HCT116 (cell line): ENCODE data around the gene PRLR. TPM values are rescaled to one million over a fixed set of nuclear protein-coding genes. Genes with fewer than 3 reads are reported as not detected.
A peak's percentile ranks its signal among the peaks of the same experiment; 100 is the strongest.

Source experiments
- ATAC-seq: fragments of 200-7000 bp; cut with Tn5 transposase; 2 replicates; pipeline ENCODE4 v1.9.1; 2020; ENCODE audit warnings: mild to moderate bottlenecking, moderate library complexity
- BruUV-seq: library from RNA; stranded (reverse); fragments of 400-500 nt; replicated peaks from 2 replicates; lab custom pipeline; 2021; lab: Mats Ljungman, UMichigan
- CTCF ChIA-PET: fragments of 300-600 bp; sonication (Branson Sonifier 250); formaldehyde crosslinking; loops from one replicate; lab custom pipeline; 2021; ENCODE audit warnings: antibody characterized with exemption; lab: Charles Lee
- POLR2A ChIA-PET: fragments of 300-600, 350-600 bp; sonication (Branson Sonifier 250); formaldehyde crosslinking; loops from one replicate; lab custom pipeline; 2021; ENCODE audit warnings: antibody characterized with exemption; lab: Charles Lee
- RAD21 ChIA-PET, 2 experiments: fragments of 300-600 bp; sonication (Branson Sonifier 250); formaldehyde crosslinking; loops; one replicate each; lab custom pipeline; 2023; ENCODE audit warnings: low total read pairs in 2 of 2; ENCODE audit not compliant: uncharacterized antibody in 2 of 2, unreplicated experiment in 2 of 2, low non-redundant PET in 1 of 2; lab: Charles Lee
- DNase-seq: peaks from one replicate; pipeline ENCODE4 v3.0.0-alpha.2; 2010; ENCODE audit warnings: low read depth, low spot score
- H2AFZ ChIP-seq: fragments of 200-600 bp; shearing (Covaris generic), sonication (generic); 2 replicates; pipeline ENCODE4 v1.6.1; 2017; ENCODE audit warnings: low read depth, mixed run types, mixed read lengths, antibody characterized with exemption, low read length; ENCODE audit not compliant: poor library complexity, severe bottlenecking
- H3K27ac ChIP-seq: 2 replicates; pipeline ENCODE4 v1.5.1; 2012; ENCODE audit warnings: low read depth, low read length
- H3K27me3 ChIP-seq: fragments of 200-600 bp; sonication (generic); 2 replicates; pipeline ENCODE4 v1.6.1; 2016; ENCODE audit warnings: mixed run types, low read length, mixed read lengths; ENCODE audit not compliant: insufficient read depth
- H3K36me3 ChIP-seq, 2 experiments: fragments of 200-500 bp in 1 of 2; fragments of 200-600 bp in 1 of 2; sonication (Bioruptor generic) in 1 of 2; sonication (generic) in 1 of 2; 2 replicates each; pipeline versions ENCODE4 v1.5.1 to v1.6.1; 2014 to 2016; ENCODE audit warnings: low read length in 2 of 2, inconsistent platforms in 1 of 2, mixed read lengths in 1 of 2, mixed run types in 1 of 2; ENCODE audit not compliant: insufficient read depth in 2 of 2, control insufficient read depth in 1 of 2
- H3K4me1 ChIP-seq, 2 experiments: fragments of 200-600 bp in 1 of 2; sonication (generic) in 1 of 2; 2 replicates each; pipeline versions ENCODE4 v1.5.1 to v1.6.1; 2012 to 2017; ENCODE audit warnings: low read length in 2 of 2, inconsistent platforms in 1 of 2, mild to moderate bottlenecking in 1 of 2, mixed read lengths in 1 of 2, mixed run types in 1 of 2, moderate library complexity in 1 of 2; ENCODE audit not compliant: insufficient read depth in 2 of 2, control insufficient read depth in 1 of 2
- H3K4me2 ChIP-seq: fragments of 200-600 bp; sonication (generic); 2 replicates; pipeline ENCODE4 v1.6.1; 2017; ENCODE audit warnings: mixed run types, low read length, mixed read lengths
- H3K4me3 ChIP-seq, 2 experiments: fragments of 200-600 bp in 1 of 2; sonication (generic) in 1 of 2; replicated peaks in 1 of 2; 2 replicates each; pipeline ENCODE4 v1.5.1; 2011 to 2016; ENCODE audit warnings: low read length in 2 of 2, control low read depth in 1 of 2, low read depth in 1 of 2, mild to moderate bottlenecking in 1 of 2, mixed read lengths in 1 of 2, mixed run types in 1 of 2
- H3K79me2 ChIP-seq: fragments of 200-600 bp; sonication (generic); 2 replicates; pipeline ENCODE4 v1.6.1; 2017; ENCODE audit warnings: mild to moderate bottlenecking, mixed run types, low read length, moderate library complexity, mixed read lengths; ENCODE audit not compliant: insufficient read depth
- H3K9ac ChIP-seq: fragments of 200-600 bp; sonication (generic); 2 replicates; pipeline ENCODE4 v1.6.1; 2016; ENCODE audit warnings: low read length, mixed read lengths
- H3K9me2 ChIP-seq: fragments of 200-600 bp; sonication (generic), shearing (Covaris generic); 2 replicates; pipeline ENCODE4 v1.6.1; 2017; ENCODE audit warnings: mixed run types, mild to moderate bottlenecking, moderate library complexity; ENCODE audit not compliant: insufficient read depth
- H3K9me3 ChIP-seq, 2 experiments: fragments of 200-500 bp in 1 of 2; fragments of 200-600 bp in 1 of 2; sonication (Bioruptor generic) in 1 of 2; sonication (generic) in 1 of 2; 2 replicates each; pipeline ENCODE4 v1.6.1; 2014 to 2017; ENCODE audit warnings: low read length in 2 of 2, mixed read lengths in 2 of 2, inconsistent platforms in 1 of 2, low read depth in 1 of 2, mild to moderate bottlenecking in 1 of 2, mixed run types in 1 of 2, moderate library complexity in 1 of 2; ENCODE audit not compliant: control insufficient read depth in 1 of 2, insufficient read depth in 1 of 2
- H4K20me1 ChIP-seq: fragments of 200-600 bp; sonication (generic), shearing (Covaris generic); 2 replicates; pipeline ENCODE4 v1.6.1; 2017; ENCODE audit warnings: mixed run types, mild to moderate bottlenecking, moderate library complexity; ENCODE audit not compliant: insufficient read depth
- CBX3 ChIP-seq: IDR thresholded peaks from 2 replicates; pipeline ENCODE4 v1.6.1; 2012; ENCODE audit warnings: low read depth
- JUND ChIP-seq: IDR thresholded peaks from 2 replicates; pipeline ENCODE4 v1.6.1; 2012
- MAX ChIP-seq: IDR thresholded peaks from 2 replicates; pipeline ENCODE4 v1.6.1; 2012
- POLR2A ChIP-seq: IDR thresholded peaks from 2 replicates; pipeline ENCODE4 v1.7.0; 2011; ENCODE audit warnings: borderline replicate concordance; ENCODE audit not compliant: insufficient read depth, insufficient read length; ENCODE audit errors: extremely low read depth
- POLR2AphosphoS5 ChIP-seq: IDR thresholded peaks from 2 replicates; pipeline ENCODE4 v1.6.1; 2011; ENCODE audit warnings: mild to moderate bottlenecking, low read depth, low read length, moderate library complexity
- SRF ChIP-seq: IDR thresholded peaks from 2 replicates; pipeline ENCODE4 v1.6.1; 2012; ENCODE audit warnings: low read depth
- ZFX ChIP-seq: fragments of 450-650 bp; IDR thresholded peaks from 2 replicates; pipeline ENCODE4 v1.6.1; 2017
- ZNF274 ChIP-seq: fragments of 200-500 bp; sonication (Bioruptor generic); IDR thresholded peaks from 2 replicates; pipeline ENCODE4 v1.6.1; 2014; ENCODE audit warnings: mild to moderate bottlenecking, low read depth, low read length, inconsistent platforms
- intact Hi-C: fragments of 100-400 bp; cut with micrococcal nuclease; formaldehyde crosslinking; loops from 2 replicates; pipeline ENCODE4 v1.10.0; 2022
- total RNA-seq: library from RNA; stranded (reverse); gene quantifications from one replicate; pipeline ENCODE4 v1.2.1, GENCODE V29; 2021; ENCODE audit not compliant: unreplicated experiment
- TF ChIP-seq, protein P1 (sequence below), 3 experiments: fragments of 200-600 bp in 1 of 3; sonication (generic) in 1 of 3; IDR thresholded peaks in 2 of 3; conservative IDR thresholded peaks in 1 of 3; 2 replicates each; pipeline ENCODE4 v1.5.1; 2012 to 2017; ENCODE audit warnings: low read depth in 2 of 3, low read length in 2 of 3, antibody characterized with exemption in 1 of 3, borderline replicate concordance in 1 of 3, control low read depth in 1 of 3, mild to moderate bottlenecking in 1 of 3, mixed read lengths in 1 of 3, mixed run types in 1 of 3, moderate library complexity in 1 of 3; ENCODE audit not compliant: insufficient read depth in 1 of 3

PRLR gene
- total RNA-seq, 1 experiment from 2014 or later = 0.10 TPM

GRCh38 chr5:35002459-35002858 lies 227.8 kb downstream of the PRLR start:
- ChIA-PET CTCF (interaction anchor here (1.0 to 2.4 kb wide), 3 partner anchors 9 to 528 kb away, joined by 3 to 18 read pairs (median 7); no protein-coding TSS in a partner anchor), POLR2A (no interaction called here), RAD21 (no interaction called here)
- Histone ChIP-seq H3K79me2 (no peaks in the 10 kb centered on the region), H3K4me2 (no peak overlapping the region), H3K4me3 (no peak overlapping the region), H3K36me3 (no peaks in the 10 kb centered on the region), H3K9ac (no peak overlapping the region), H3K9me3 (no peaks in the 10 kb centered on the region), H3K27me3 (0 out of 2 replicates have a peak, but pooled peaks cover 13% of the 10 kb centered on the region), H3K27ac (no peak overlapping the region), H2AFZ (no peak overlapping the region), H4K20me1 (no peaks in the 10 kb centered on the region), H3K9me2 (no peaks in the 10 kb centered on the region), H3K4me1 (no peaks in the 10 kb centered on the region; a peak in 1 of 4 replicates)
- TF ChIP-seq ZFX = no peak
- TF ChIP-seq, protein P1, sequence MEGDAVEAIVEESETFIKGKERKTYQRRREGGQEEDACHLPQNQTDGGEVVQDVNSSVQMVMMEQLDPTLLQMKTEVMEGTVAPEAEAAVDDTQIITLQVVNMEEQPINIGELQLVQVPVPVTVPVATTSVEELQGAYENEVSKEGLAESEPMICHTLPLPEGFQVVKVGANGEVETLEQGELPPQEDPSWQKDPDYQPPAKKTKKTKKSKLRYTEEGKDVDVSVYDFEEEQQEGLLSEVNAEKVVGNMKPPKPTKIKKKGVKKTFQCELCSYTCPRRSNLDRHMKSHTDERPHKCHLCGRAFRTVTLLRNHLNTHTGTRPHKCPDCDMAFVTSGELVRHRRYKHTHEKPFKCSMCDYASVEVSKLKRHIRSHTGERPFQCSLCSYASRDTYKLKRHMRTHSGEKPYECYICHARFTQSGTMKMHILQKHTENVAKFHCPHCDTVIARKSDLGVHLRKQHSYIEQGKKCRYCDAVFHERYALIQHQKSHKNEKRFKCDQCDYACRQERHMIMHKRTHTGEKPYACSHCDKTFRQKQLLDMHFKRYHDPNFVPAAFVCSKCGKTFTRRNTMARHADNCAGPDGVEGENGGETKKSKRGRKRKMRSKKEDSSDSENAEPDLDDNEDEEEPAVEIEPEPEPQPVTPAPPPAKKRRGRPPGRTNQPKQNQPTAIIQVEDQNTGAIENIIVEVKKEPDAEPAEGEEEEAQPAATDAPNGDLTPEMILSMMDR (IDR thresholded peaks at IDR 0.05 in 2 of 3, conservative IDR thresholded peaks at IDR 0.05 in 1 of 3; ENCODE audit: borderline replicate concordance in 1 of 3, insufficient read depth in 1 of 3, low read depth in 2 of 3, low read length in 2 of 3) = 0 out of 6 replicates have a peak, but pooled peaks of 1 of the 3 experiments have one; percentile 14
- no TSS peak for BruUV-seq
- ATAC-seq = no peak
- intact Hi-C loops = loop anchor here (2.0 kb wide), 1 partner anchor 44 kb away; no protein-coding TSS in a partner anchor
- DNase-seq = no peak

DNA sequence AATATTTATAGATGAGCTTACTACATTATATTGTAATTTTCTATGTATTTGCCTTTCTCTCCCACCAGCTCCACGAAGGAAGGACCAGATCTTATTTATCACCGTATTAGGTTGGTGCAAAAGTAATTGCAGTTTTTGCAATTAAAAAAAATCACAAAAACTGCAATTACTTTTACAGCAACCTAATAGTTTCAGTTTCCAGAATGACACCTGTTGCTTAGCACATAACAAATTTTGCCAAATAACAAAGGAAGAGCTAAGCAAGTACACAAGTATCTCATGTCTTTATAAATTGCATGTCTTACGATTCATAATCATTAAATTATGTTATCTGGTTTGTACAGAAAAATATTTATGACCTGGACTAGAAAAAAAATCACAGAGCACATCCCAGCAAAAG lies 228.4 kb downstream of the PRLR start:
- intact Hi-C loops = loop anchor here (2.0 kb wide), 1 partner anchor 43 kb away; no protein-coding TSS in a partner anchor
- H4K20me1 ChIP-seq = no peaks in the 10 kb centered on the region
- H3K4me1 ChIP-seq = no peaks in the 10 kb centered on the region; a peak in 1 of 4 replicates
- no peak overlapping the region for H3K9ac ChIP-seq
- H2AFZ ChIP-seq = no peak overlapping the region
- H3K4me2 ChIP-seq = no peak overlapping the region
- ChIA-PET CTCF (interaction anchor here (1.0 kb wide), 2 partner anchors 9 to 527 kb away, joined by 3 read pairs; no protein-coding TSS in a partner anchor), POLR2A (no interaction called here), RAD21 (no interaction called here)
- H3K4me3 ChIP-seq = no peak overlapping the region
- H3K27me3 ChIP-seq = 0 out of 2 replicates have a peak, but pooled peaks cover 13% of the 10 kb centered on the region
- ATAC-seq = no peak
- DNase-seq = no peak
- H3K9me2 ChIP-seq = no peaks in the 10 kb centered on the region
- BruUV-seq = no TSS peak
- no peaks in the 10 kb centered on the region for H3K9me3 ChIP-seq
- TF ChIP-seq CBX3 (no peak), SRF (no peak), MAX (no peak), JUND (no peak), POLR2AphosphoS5 (no peak), ZFX (no peak), POLR2A (no peak), ZNF274 (no peak)
- no peak overlapping the region for H3K27ac ChIP-seq
- no peaks in the 10 kb centered on the region for H3K36me3 ChIP-seq
- no peaks in the 10 kb centered on the region for H3K79me2 ChIP-seq

Other genes starting within 250 kb of the PRLR start
- not detected for gene AGXT2, start 182.5 kb downstream of the PRLR start, total RNA-seq